Panc1 (cell line): ENCODE measurements around the gene PGF. TPM values are rescaled to one million over a fixed set of nuclear protein-coding genes. Genes with fewer than 3 reads are reported as not detected.

ENCODE experiments used
- ATAC-seq: fragments of 200-7000 bp; cut with Tn5 transposase; 2 replicates; pipeline ENCODE4 v1.9.1; 2020; ENCODE audit warnings: mild to moderate bottlenecking, moderate library complexity
- BruUV-seq: library from RNA; stranded (reverse); fragments of 400-500 nt; replicated peaks from 2 replicates; lab custom pipeline; 2021; lab: Mats Ljungman, UMichigan
- CTCF ChIA-PET: fragments of 300-600 bp; sonication (Branson Sonifier 250); formaldehyde crosslinking; loops from one replicate; lab custom pipeline; 2022; ENCODE audit warnings: antibody characterized with exemption; lab: Charles Lee
- POLR2A ChIA-PET: fragments of 300-600 bp; sonication (Branson Sonifier 250); formaldehyde crosslinking; loops from one replicate; lab custom pipeline; 2022; ENCODE audit warnings: antibody characterized with exemption; lab: Charles Lee
- DNase-seq: peaks from one replicate; pipeline ENCODE4 v3.0.0-alpha.2; 2010; ENCODE audit warnings: low read depth, low spot score
- H3K27ac ChIP-seq: 2 replicates; pipeline ENCODE4 v1.5.1; 2011; ENCODE audit warnings: mild to moderate bottlenecking, low read length, inconsistent platforms
- H3K27me3 ChIP-seq: fragments of 200-500 bp; sonication (Bioruptor generic); 2 replicates; pipeline ENCODE4 v1.6.0; 2014; ENCODE audit warnings: low read length, inconsistent platforms; ENCODE audit not compliant: control insufficient read depth, insufficient read depth
- H3K36me3 ChIP-seq: fragments of 200-500 bp; sonication (Bioruptor generic); 2 replicates; pipeline ENCODE4 v1.5.1; 2014; ENCODE audit warnings: inconsistent platforms, mild to moderate bottlenecking, low read length, moderate library complexity; ENCODE audit not compliant: control insufficient read depth, insufficient read depth
- H3K4me1 ChIP-seq: 2 replicates; pipeline ENCODE4 v1.5.1; 2011; ENCODE audit warnings: inconsistent platforms, mild to moderate bottlenecking, low read length, moderate library complexity; ENCODE audit not compliant: control insufficient read depth, insufficient read depth
- H3K4me3 ChIP-seq, 2 experiments: 2 replicates each; pipeline ENCODE4 v1.5.1; 2011 to 2012; ENCODE audit warnings: low read depth in 2 of 2, low read length in 2 of 2, mild to moderate bottlenecking in 2 of 2, inconsistent platforms in 1 of 2, moderate library complexity in 1 of 2
- H3K9me3 ChIP-seq: fragments of 200-500 bp; sonication (Bioruptor generic); 2 replicates; pipeline ENCODE4 v1.5.1; 2014; ENCODE audit warnings: low read depth, mild to moderate bottlenecking, inconsistent platforms, low read length, moderate library complexity; ENCODE audit not compliant: control insufficient read depth, insufficient read depth
- POLR2AphosphoS5 ChIP-seq: IDR thresholded peaks from 2 replicates; pipeline ENCODE4 v1.6.1; 2012; ENCODE audit warnings: mild to moderate bottlenecking, low read depth, low read length, moderate library complexity
- SIN3A ChIP-seq: IDR thresholded peaks from 2 replicates; pipeline ENCODE4 v1.6.1; 2012; ENCODE audit warnings: low read depth, mild to moderate bottlenecking, low read length, moderate library complexity, borderline replicate concordance; ENCODE audit not compliant: insufficient read depth
- TCF7L2 ChIP-seq: IDR thresholded peaks from 2 replicates; pipeline ENCODE4 v1.6.1; 2011; ENCODE audit warnings: mild to moderate bottlenecking, low read depth, low read length, inconsistent platforms
- in situ Hi-C: cut with HindIII; loops from 2 replicates; pipeline ENCODE4 v1.10.0; 2016; ENCODE audit warnings: low sequenced_read_pairs, low pct_unique_long_range_greater_than_20kb
- intact Hi-C: fragments of 100-400 bp; cut with micrococcal nuclease; formaldehyde crosslinking; loops from one replicate; pipeline ENCODE4 v1.10.0; 2022; ENCODE audit not compliant: unreplicated experiment
- total RNA-seq: library from RNA; stranded (reverse); gene quantifications from one replicate; pipeline ENCODE4 v1.2.1, GENCODE V29; 2021; ENCODE audit not compliant: unreplicated experiment
- TF ChIP-seq, protein P1 (sequence below), 2 experiments: IDR thresholded peaks; 2 replicates each; pipeline ENCODE4 v1.6.1; 2011 to 2012; ENCODE audit warnings: low read depth in 2 of 2, control low read depth in 1 of 2, low read length in 1 of 2, mild to moderate bottlenecking in 1 of 2, moderate library complexity in 1 of 2; ENCODE audit not compliant: insufficient read depth in 1 of 2
- TF ChIP-seq, protein P2 (sequence below): fragments of 450-650 bp; IDR thresholded peaks from 2 replicates; pipeline ENCODE4 v1.5.1; 2017; ENCODE audit warnings: mild to moderate bottlenecking

PGF gene
- total RNA-seq, 1 experiment from 2014 or later = 7.3 TPM

DNA sequence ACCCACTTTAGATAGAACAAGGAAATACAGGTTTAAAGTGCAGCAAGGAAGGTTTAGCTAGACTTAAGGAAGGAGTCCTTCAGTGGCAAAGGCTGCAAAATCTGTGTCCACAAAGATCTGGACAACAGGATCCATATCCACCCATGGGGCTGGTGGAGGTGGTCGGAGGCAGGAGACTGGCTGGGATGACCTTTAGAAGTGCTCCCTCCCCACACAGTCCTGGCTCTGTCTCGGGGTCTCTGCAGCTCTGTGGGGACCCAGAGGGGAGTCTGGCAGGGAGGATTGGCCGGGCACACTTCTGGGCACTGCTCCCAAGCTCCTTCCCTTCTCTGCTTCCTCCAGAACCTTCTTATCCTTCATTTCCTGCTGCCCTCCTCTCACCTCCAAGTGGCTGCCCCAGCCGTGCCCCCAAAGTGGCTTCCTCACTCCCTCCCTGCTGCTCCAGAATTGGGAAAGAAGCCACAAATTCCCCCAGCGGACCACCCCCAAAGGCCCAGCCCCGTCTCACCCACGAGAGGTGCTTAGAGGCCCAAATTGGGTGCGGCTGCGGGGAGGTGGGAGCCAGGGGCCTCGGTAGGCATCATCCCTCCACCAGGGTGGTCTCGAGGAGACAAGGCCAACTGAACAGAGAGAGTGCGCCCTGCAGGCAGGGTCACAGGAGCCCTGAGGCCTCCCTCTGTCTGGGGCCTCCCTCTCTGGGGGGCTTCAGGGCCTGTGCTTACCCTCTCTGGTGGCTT, 21.9 kb upstream of the PGF start:
- H3K4me1 ChIP-seq = peaks cover 10% of the 10 kb centered on the region
- no peaks in the 10 kb centered on the region for H3K9me3 ChIP-seq
- in situ Hi-C loops = no loop called here
- BruUV-seq = no TSS peak
- no peak overlapping the region for H3K4me3 ChIP-seq
- POLR2A ChIA-PET = no interaction called here
- TF ChIP-seq TCF7L2 (no peak), SIN3A (no peak), POLR2AphosphoS5 (no peak)
- TF ChIP-seq, protein P1, sequence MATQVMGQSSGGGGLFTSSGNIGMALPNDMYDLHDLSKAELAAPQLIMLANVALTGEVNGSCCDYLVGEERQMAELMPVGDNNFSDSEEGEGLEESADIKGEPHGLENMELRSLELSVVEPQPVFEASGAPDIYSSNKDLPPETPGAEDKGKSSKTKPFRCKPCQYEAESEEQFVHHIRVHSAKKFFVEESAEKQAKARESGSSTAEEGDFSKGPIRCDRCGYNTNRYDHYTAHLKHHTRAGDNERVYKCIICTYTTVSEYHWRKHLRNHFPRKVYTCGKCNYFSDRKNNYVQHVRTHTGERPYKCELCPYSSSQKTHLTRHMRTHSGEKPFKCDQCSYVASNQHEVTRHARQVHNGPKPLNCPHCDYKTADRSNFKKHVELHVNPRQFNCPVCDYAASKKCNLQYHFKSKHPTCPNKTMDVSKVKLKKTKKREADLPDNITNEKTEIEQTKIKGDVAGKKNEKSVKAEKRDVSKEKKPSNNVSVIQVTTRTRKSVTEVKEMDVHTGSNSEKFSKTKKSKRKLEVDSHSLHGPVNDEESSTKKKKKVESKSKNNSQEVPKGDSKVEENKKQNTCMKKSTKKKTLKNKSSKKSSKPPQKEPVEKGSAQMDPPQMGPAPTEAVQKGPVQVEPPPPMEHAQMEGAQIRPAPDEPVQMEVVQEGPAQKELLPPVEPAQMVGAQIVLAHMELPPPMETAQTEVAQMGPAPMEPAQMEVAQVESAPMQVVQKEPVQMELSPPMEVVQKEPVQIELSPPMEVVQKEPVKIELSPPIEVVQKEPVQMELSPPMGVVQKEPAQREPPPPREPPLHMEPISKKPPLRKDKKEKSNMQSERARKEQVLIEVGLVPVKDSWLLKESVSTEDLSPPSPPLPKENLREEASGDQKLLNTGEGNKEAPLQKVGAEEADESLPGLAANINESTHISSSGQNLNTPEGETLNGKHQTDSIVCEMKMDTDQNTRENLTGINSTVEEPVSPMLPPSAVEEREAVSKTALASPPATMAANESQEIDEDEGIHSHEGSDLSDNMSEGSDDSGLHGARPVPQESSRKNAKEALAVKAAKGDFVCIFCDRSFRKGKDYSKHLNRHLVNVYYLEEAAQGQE (IDR thresholded peaks at IDR 0.05; ENCODE audit: insufficient read depth in 1 of 2, low read depth in 2 of 2, low read length in 1 of 2) = no peak
- TF ChIP-seq, protein P2, sequence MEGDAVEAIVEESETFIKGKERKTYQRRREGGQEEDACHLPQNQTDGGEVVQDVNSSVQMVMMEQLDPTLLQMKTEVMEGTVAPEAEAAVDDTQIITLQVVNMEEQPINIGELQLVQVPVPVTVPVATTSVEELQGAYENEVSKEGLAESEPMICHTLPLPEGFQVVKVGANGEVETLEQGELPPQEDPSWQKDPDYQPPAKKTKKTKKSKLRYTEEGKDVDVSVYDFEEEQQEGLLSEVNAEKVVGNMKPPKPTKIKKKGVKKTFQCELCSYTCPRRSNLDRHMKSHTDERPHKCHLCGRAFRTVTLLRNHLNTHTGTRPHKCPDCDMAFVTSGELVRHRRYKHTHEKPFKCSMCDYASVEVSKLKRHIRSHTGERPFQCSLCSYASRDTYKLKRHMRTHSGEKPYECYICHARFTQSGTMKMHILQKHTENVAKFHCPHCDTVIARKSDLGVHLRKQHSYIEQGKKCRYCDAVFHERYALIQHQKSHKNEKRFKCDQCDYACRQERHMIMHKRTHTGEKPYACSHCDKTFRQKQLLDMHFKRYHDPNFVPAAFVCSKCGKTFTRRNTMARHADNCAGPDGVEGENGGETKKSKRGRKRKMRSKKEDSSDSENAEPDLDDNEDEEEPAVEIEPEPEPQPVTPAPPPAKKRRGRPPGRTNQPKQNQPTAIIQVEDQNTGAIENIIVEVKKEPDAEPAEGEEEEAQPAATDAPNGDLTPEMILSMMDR = no peak
- H3K27ac ChIP-seq = no peak overlapping the region
- CTCF ChIA-PET = no interaction called here
- intact Hi-C loops = no loop called here
- no peak for ATAC-seq
- DNase-seq = no peak
- no peaks in the 10 kb centered on the region for H3K27me3 ChIP-seq
- H3K36me3 ChIP-seq = no peaks in the 10 kb centered on the region

DNA sequence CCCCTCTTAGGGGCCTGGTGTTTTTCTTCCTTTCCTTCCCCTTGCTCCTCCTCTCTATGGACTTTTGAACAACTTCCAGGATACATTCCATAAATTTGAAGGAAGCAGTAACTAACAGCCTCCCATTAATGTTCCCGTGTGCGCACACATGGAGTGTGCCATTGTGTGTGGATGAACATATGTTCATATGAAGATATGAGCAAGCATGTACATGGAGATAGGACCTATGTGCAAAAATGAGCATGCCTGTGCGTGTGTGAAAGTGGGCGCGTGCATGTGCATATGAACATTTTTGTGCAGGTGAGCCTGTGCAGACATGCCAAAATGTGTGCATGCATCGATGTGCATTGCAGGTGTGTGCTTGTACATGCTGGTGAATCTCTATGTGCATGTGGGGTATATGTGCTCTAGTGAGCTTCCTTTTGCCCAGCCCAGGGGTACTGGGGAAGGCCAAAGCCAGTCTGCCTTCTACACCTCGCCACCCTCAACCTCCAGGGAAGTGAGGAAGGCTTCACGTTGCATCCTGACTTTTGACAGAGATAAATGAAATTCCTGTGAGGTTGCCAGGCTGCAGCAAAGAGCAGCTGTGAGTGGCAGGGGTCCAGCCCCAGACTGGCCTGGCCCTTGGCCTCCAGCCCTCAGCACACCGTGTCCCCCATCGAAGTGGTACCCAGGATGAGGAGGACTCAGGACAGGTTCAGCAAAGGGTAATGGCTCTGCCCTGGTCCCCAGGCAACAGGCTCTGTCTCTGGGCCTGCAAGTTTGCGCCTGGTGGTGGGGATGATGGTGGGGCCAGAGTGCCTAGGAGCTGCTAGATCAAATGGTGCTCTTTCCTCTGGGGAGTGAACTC, 21.1 kb upstream of the PGF start:
- H3K4me3 ChIP-seq = no peak overlapping the region
- no peaks in the 10 kb centered on the region for H3K27me3 ChIP-seq
- no TSS peak for BruUV-seq
- DNase-seq = no peak
- TF ChIP-seq, protein P1 (IDR thresholded peaks at IDR 0.05; ENCODE audit: insufficient read depth in 1 of 2, low read depth in 2 of 2, low read length in 1 of 2) = no peak
- TF ChIP-seq TCF7L2 = no peak
- no peak for TF ChIP-seq POLR2AphosphoS5
- TF ChIP-seq, protein P2 = no peak
- TF ChIP-seq SIN3A = no peak
- ATAC-seq = no peak
- no peaks in the 10 kb centered on the region for H3K9me3 ChIP-seq
- no peak overlapping the region for H3K27ac ChIP-seq
- POLR2A ChIA-PET = no interaction called here
- in situ Hi-C loops (no loop called here), intact Hi-C loops (no loop called here)
- no peaks in the 10 kb centered on the region for H3K36me3 ChIP-seq
- H3K4me1 ChIP-seq = peaks cover 10% of the 10 kb centered on the region
- CTCF ChIA-PET = no interaction called here
